Muscle layer of colon (tissue), 2 donors: ENCODE measurements around the gene LILRB3.
"Not testable (repeated sequence)": the region's sequence is repeated elsewhere in the genome, so short reads cannot be mapped to it uniquely, and the experiment has no call there.

Experiments
- H3K27ac ChIP-seq: one replicate; pipeline ENCODE4 v1.7.0; 2013; ENCODE audit warnings: low read depth, mild to moderate bottlenecking, low read length, moderate library complexity
- H3K27me3 ChIP-seq, 2 donors: one replicate each; pipeline ENCODE4 v1.7.0; 2013; ENCODE audit warnings: low read length in 2 of 2, mild to moderate bottlenecking in 2 of 2; ENCODE audit not compliant: insufficient read depth in 2 of 2, control insufficient read depth in 1 of 2
- H3K36me3 ChIP-seq: one replicate; pipeline ENCODE4 v1.7.0; 2013; ENCODE audit warnings: mild to moderate bottlenecking, low read length; ENCODE audit not compliant: insufficient read depth
- H3K4me1 ChIP-seq: one replicate; pipeline ENCODE4 v1.7.0; 2013; ENCODE audit warnings: mild to moderate bottlenecking, low read length; ENCODE audit not compliant: insufficient read depth
- H3K4me3 ChIP-seq, 2 donors: one replicate each; pipeline ENCODE4 v1.7.0; 2013; ENCODE audit warnings: low read length in 2 of 2, low read depth in 1 of 2, mild to moderate bottlenecking in 1 of 2, moderate library complexity in 1 of 2
- H3K9ac ChIP-seq: one replicate; pipeline ENCODE4 v1.7.0; 2013; ENCODE audit warnings: low read length
- H3K9me3 ChIP-seq: one replicate; pipeline ENCODE4 v1.7.0; 2013; ENCODE audit warnings: mild to moderate bottlenecking, low read length
- donor health status: abdominal sarcoma.
- donor health status: Adenocarcinoma of cecum.

LILRB3 gene

DNA sequence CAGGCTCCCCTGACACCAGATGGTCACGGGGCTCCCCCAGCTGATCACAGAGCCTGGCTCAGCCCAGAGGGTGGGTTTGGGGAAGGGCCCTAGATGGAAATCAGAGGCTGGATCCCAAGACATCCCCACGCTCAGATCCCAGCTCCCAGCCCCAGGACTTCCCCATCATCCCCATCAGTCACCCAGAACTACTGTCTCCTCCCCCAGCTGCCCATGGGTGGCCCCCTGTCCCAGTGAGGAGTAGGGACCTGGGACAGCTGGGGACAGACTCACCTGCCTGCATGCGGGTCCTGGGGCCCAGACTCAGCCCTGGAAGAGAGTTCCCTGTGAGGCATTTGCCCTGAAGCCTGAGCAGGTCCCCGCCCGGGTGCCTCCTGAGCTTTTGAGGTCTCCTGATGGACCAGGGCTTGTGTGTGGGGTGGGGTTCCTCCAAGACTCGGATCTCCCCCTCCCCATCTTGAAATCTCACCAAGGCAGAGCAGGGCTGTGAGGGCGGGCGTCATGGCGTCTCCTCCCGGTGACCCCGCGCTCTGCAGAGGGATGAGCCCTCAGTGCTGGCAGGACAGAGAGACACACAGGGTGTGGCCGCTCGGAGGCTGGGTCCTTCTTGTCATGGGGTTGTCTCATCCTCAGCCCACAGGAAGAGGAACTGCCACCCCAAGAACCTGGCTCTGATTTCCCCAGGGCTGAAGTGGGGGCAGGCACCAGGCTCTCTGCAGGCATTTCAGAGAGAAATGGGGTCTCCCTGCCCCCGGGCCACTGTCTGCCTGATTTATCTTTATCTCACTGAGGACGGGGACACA lies at the start of gene LILRB3:
LILRB3 (minus strand) TSS at position 534 of the 803 bp plus-strand sequence; CDS start at position 503, 31 bp downstream.
- H3K4me3 ChIP-seq, H3K27ac ChIP-seq, H3K36me3 ChIP-seq, H3K9ac ChIP-seq, H3K27me3 ChIP-seq, H3K9me3 ChIP-seq, H3K4me1 ChIP-seq: not testable (repeated sequence)

DNA sequence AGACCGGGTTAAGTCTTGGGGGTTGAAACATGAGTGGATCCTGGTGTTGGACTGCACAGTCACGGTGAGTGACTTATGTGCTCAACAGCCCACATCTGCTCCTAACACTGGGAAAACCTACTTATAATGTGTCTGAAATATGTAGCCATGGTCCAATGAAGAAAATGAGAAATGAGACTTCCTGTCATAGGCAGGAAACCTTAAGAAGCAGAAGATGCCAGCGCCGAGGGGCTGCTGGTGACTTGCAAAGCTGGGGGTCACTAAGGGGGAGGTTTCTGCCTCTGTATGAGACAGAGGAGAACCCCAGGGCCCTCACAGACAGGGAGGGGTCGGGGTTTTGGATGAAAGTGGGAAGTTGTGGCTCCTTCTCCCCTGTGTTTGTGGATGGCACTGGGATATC lies 49.4 kb upstream of the LILRB3 start:
- H3K9ac ChIP-seq, H3K4me3 ChIP-seq, H3K27me3 ChIP-seq, H3K27ac ChIP-seq, H3K4me1 ChIP-seq, H3K9me3 ChIP-seq, H3K36me3 ChIP-seq: not testable (repeated sequence)

DNA sequence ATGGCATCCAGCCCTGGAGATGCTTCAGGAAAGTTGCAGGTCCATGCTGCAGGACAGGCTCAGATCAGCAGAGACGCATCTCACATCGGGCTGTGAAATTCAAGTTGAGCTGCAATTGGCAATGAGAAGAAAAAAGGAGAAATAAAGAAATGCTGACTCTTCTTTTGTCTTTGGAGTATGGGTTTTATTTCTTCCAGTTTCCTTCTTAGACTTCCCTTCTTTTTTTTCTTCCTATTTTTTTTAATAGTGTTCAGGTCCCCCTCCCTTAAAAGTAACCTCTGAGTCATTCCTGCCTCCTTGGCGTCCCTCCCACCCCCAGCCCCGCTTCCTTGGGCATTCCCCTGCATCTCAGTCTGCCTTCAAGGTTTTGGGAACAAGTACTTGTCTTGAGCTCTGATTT lies 48.8 kb upstream of the LILRB3 start:
- not testable (repeated sequence) for H3K27ac ChIP-seq, H3K4me1 ChIP-seq, H3K9ac ChIP-seq, H3K36me3 ChIP-seq, H3K27me3 ChIP-seq, H3K9me3 ChIP-seq, H3K4me3 ChIP-seq

DNA sequence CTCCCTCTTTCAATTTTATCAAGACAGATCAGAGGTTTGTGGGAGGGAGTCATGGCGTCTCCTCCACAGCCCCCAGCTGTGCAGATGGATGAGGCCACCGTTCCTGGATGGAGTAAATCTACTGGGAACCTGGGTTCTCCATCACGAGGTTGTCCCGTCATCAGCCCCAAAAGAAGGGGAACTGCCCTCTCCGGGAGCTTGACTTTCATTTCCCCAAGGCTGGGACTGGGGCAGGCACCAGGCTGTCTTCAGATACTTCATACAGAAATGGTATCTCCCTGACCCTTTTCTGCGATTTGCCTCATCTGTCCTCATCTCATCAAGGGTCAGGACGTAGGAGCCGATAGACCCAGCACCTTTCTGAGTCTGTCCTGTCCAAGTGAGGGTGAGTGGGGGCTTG lies 48.3 kb upstream of the LILRB3 start:
- Histone ChIP-seq H3K4me1 (no peaks in the 10 kb centered on the region), H3K36me3 (no peaks in the 10 kb centered on the region), H3K4me3 (no peak overlapping the region), H3K9me3 (no peaks in the 10 kb centered on the region), H3K27me3 (no peaks in the 10 kb centered on the region), H3K27ac (no peak overlapping the region), H3K9ac (no peak overlapping the region)

DNA sequence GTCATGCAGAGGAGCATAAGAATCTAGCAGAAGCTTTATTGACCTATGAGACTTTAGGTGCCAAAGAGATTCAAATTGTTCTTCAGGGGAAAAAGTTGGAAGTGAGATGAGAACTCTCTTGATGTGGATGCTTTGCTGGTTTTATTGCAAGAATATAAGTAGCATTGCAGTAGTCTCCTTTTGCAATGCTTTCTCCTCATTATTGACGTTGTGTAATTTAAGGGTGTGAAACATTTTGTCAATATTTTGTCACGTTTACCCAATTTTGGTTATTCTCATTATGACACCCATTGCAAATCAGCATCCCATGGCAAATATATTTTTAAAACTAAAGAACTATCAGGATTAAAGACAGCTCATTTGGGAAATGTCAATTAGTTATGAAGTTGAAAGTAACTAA lies 46.1 kb upstream of the LILRB3 start:
- H3K27me3 ChIP-seq, result no peaks in the 10 kb centered on the region
- no peak overlapping the region for H3K27ac ChIP-seq
- no peak overlapping the region for H3K9ac ChIP-seq
- H3K9me3 ChIP-seq, result no peaks in the 10 kb centered on the region
- H3K36me3 ChIP-seq, result no peaks in the 10 kb centered on the region
- no peaks in the 10 kb centered on the region for H3K4me1 ChIP-seq
- no peak overlapping the region for H3K4me3 ChIP-seq

DNA sequence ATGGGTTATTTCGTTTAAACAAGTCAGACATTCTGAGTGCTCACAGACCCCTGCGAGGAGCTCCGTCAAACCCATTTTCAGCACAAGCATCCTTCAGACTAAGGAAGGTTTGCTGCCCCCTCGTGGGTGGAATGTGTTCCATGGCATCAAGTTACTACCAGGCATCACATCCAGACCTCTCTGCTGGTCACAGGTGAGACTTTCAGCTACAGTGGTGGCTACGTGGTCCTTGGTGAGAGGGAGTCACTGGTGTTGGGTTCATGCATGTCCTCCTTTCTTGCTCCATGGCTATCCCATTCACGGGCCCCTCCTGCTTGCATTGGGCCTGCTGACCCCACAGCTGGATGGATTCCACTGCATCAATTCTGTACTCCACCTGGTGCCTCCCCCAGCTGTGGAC lies 43.3 kb upstream of the LILRB3 start:
- Histone ChIP-seq H3K4me1 (no peaks in the 10 kb centered on the region), H3K9ac (no peak overlapping the region), H3K27me3 (no peaks in the 10 kb centered on the region), H3K4me3 (no peak overlapping the region), H3K27ac (no peak overlapping the region), H3K9me3 (no peaks in the 10 kb centered on the region), H3K36me3 (no peaks in the 10 kb centered on the region)

DNA sequence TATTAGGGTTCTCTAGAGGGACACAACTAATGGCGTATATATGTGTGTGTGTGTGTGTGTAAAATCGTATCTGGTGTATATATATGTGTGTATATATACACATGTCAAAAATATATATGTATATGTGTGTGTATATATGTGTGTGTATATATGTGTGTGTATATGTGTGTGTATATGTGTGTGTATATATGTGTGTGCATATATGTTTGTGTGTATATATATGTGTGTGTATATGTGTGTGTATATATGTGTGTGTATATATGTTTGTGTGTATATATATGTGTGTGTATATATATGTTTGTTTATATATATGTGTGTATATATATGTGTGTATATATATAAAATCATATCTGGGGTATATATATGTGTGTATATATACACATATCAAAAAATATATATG lies 39.7 kb upstream of the LILRB3 start:
- no peaks in the 10 kb centered on the region for H3K9me3 ChIP-seq
- no peak overlapping the region for H3K9ac ChIP-seq
- H3K4me1 ChIP-seq, result no peaks in the 10 kb centered on the region
- no peak overlapping the region for H3K27ac ChIP-seq
- H3K4me3 ChIP-seq, result no peak overlapping the region
- no peaks in the 10 kb centered on the region for H3K36me3 ChIP-seq
- peaks cover 0 to under 1% of the 10 kb centered on the region in 2 donors for H3K27me3 ChIP-seq

DNA sequence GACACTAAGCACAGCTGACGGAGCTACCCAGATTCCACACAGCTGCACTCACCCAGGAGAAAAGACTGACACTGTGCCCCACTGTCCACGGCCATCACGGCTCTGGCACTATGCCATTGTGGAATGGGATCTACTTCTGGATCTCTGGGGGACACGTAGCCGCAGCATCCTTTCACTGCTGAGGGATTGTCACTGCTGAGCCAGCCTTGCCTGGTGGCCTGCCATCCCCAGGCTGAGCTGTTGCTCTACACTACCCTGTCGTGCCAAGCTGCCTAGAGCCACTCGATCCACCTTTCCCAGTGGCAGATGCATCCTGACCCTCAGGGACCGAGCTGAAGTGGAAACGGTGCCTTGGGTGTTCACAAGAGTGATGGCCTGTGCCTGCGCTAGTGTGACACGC lies 39.3 kb upstream of the LILRB3 start:
- Histone ChIP-seq H3K4me1 (no peaks in the 10 kb centered on the region), H3K4me3 (no peak overlapping the region), H3K27ac (no peak overlapping the region), H3K9ac (no peak overlapping the region), H3K27me3 (peaks cover 0 to 3% of the 10 kb centered on the region in 2 donors), H3K9me3 (no peaks in the 10 kb centered on the region), H3K36me3 (no peaks in the 10 kb centered on the region)

DNA sequence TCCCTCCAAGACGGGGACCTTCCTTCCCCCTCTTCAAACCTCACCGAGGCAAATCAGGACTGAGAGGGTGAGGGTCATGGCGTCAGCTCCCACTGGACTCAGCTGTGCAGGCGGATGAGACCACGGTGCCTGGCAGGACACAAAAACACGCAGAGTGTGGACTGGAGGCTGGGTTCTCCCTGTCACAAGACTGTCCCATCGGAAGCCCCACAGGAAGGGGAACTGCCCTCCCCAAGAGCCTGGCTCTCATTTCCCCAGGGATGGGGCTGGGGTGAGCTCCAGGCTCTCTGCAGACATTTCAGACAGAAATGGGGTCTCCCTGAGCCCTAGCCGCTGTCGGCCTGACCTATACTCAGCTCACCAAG lies 34.3 kb upstream of the LILRB3 start, which contains the start of gene LILRB5:
LILRB5 (minus strand) TSS at position 158 of the 365 bp plus-strand sequence; CDS start at position 78, 80 bp downstream.
- H3K9ac ChIP-seq, result no peak within 1 kb of the TSS
- H3K4me3 ChIP-seq, result no peak within 1 kb of the TSS
- no peak within 1 kb of the TSS for H3K27ac ChIP-seq
- no peaks in the 10 kb centered on the region for H3K9me3 ChIP-seq
- no peaks in the 10 kb centered on the region for H3K36me3 ChIP-seq
- H3K4me1 ChIP-seq, result no peaks in the 10 kb centered on the region
- peaks cover 0 to 23% of the 10 kb centered on the region in 2 donors for H3K27me3 ChIP-seq

DNA sequence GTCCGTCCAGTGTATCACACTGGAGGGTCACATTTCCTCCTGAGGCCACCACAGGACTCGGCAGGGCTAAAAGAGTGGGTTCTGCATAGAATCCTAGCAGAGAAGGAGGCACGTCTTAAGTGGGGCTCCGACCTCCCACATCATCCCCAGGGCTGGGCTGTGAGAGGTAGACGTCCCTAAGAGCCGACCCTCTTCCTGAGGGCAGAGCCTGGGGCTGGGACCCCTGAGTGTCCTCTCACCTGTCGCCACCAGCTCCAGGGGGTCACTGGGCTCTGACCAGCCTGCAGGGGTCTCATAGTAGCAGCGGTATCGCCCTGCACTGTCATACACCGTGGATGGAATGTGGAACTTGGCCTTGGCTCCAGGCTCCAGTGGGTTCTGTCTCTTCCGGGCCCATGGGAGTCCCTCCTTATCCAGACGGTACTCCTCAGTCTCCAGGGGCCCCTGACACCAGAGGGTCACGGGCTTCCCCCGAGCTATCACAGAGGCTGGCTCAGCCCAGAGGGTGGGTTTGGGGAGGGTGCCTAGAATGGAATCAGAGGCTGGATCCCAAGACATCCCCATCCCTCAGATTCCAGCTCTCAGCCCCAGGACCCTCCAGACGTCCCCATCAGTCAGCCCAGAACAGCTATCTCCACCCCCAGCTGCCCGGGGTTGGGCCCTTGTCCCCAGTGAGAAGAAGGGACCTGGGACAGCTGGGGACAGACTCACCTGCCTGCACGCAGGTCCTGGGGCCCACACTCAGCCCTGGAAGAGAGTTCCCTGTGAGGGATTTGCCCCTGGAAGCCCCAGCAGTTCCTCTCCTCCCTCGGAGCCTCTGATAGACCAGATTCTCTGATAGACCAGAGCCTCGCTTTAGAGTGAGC lies 33.7 kb upstream of the LILRB3 start:
- Histone ChIP-seq H3K27ac (no peak overlapping the region), H3K27me3 (peaks cover 0 to 25% of the 10 kb centered on the region in 2 donors), H3K4me3 (no peak overlapping the region), H3K9me3 (no peaks in the 10 kb centered on the region), H3K4me1 (no peaks in the 10 kb centered on the region), H3K9ac (no peak overlapping the region), H3K36me3 (no peaks in the 10 kb centered on the region)

DNA sequence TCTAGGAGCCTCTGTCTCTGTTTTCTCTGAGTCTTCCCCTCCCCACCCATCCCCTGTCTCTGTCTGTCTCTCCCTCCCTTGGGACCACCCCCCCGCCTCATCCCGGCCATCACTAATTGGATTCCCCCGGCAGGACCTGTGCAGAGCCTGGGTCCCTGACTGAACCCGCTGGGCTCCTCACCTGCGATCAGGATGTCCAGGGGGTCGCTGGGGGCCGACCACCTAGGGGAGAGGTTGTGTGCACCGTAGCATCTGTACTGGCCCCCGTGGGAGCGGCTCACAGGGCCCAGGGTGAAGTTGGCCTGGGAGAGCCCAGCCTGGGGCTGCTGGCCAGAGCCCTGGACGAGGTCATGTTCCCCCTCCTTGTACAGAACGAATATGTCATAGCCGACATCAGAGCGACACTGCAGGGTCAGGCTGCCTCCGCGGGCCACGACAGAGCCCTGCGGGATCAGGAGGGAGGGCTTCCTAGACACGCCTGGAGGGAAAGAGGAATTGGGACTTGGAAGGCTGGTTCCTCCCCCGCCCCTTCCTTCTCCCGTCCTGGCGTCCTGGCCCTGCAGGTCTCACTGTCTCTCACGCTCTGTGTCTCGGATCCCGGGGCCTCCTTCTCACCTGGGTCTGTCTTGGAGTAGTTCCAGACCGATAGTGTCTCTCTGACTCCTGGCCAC lies 32.4 kb upstream of the LILRB3 start:
- peaks cover 0 to 25% of the 10 kb centered on the region in 2 donors for H3K27me3 ChIP-seq
- no peaks in the 10 kb centered on the region for H3K4me1 ChIP-seq
- H3K9ac ChIP-seq, result no peak overlapping the region
- no peak overlapping the region for H3K27ac ChIP-seq
- H3K36me3 ChIP-seq, result no peaks in the 10 kb centered on the region
- H3K4me3 ChIP-seq, result no peak overlapping the region
- no peaks in the 10 kb centered on the region for H3K9me3 ChIP-seq
